GM18907 (cell line): ENCODE data around the gene TGM2.
A peak's percentile ranks its signal among the peaks of the same experiment; 100 is the strongest.
"Not testable (repeated sequence)": the region's sequence is repeated elsewhere in the genome, so short reads cannot be mapped to it uniquely, and the experiment has no call there.

ENCODE experiments used
- ATAC-seq: cut with Tn5 transposase; IDR thresholded peaks from one replicate; pipeline ENCODE4 v1.9.1; 2021; ENCODE audit warnings: mild to moderate bottlenecking, moderate library complexity; ENCODE audit not compliant: unreplicated experiment

TGM2 gene

GRCh38 chr20:38104285-38104684 is 60.8 kb downstream of the TGM2 start:
- no peak for ATAC-seq

- ATAC-seq: not testable (repeated sequence)
These were observed 62.9 kb downstream of the TGM2 start for GRCh38 chr20:38102206-38102605.

- no peak for ATAC-seq
These were observed 66.1 kb downstream of the TGM2 start for GRCh38 chr20:38098952-38099351.

- ATAC-seq: no peak
These were observed 69.9 kb downstream of the TGM2 start for GRCh38 chr20:38095017-38095686.

- ATAC-seq: peak; percentile 66
These were observed 70.6 kb downstream of the TGM2 start for GRCh38 chr20:38094373-38094891.

- ATAC-seq: no peak
These were observed 71.4 kb downstream of the TGM2 start for GRCh38 chr20:38093641-38094077.

GRCh38 chr20:38092915-38093314 is 72.2 kb downstream of the TGM2 start:
- ATAC-seq: no peak

GRCh38 chr20:38092260-38092857 is 72.7 kb downstream of the TGM2 start:
- no peak for ATAC-seq

GRCh38 chr20:38091441-38092216 is 73.4 kb downstream of the TGM2 start:
- no peak for ATAC-seq

- ATAC-seq: no peak
These were observed 75.0 kb downstream of the TGM2 start for GRCh38 chr20:38090061-38090460.

GRCh38 chr20:38089500-38089899 is 75.6 kb downstream of the TGM2 start:
- no peak for ATAC-seq

- ATAC-seq: no peak
These were observed 80.0 kb downstream of the TGM2 start for GRCh38 chr20:38085026-38085425.

- ATAC-seq: no peak
These were observed 80.6 kb downstream of the TGM2 start for GRCh38 chr20:38084425-38084951.

- no peak for ATAC-seq
These were observed 81.6 kb downstream of the TGM2 start for GRCh38 chr20:38083338-38084048.

GRCh38 chr20:38082894-38083293 is 82.2 kb downstream of the TGM2 start:
- no peak for ATAC-seq

- no peak for ATAC-seq
These were observed 83.5 kb downstream of the TGM2 start for GRCh38 chr20:38081575-38081974.

- ATAC-seq: no peak
These were observed 85.7 kb downstream of the TGM2 start for GRCh38 chr20:38079353-38079752.

GRCh38 chr20:38078084-38078483 is 87.0 kb downstream of the TGM2 start:
- no peak for ATAC-seq
